Keratinocyte (primary cell): ENCODE results near the gene NTN1.

Experiments used
- EZH2 ChIP-seq: IDR thresholded peaks from one replicate; pipeline ENCODE4 v1.6.1; 2012; ENCODE audit warnings: inconsistent platforms, mild to moderate bottlenecking, low read length, moderate library complexity
- TF ChIP-seq, protein P1 (sequence below), 3 experiments: IDR thresholded peaks in 1 of 3; conservative IDR thresholded peaks in 1 of 3; optimal IDR thresholded peaks in 1 of 3; 2 replicates in 2 of 3; 3 replicates in 1 of 3; pipeline versions ENCODE3 to v1.5.1; 2011; ENCODE audit warnings: low read length in 3 of 3, mild to moderate bottlenecking in 3 of 3, moderate library complexity in 2 of 3, control low read depth in 1 of 3, inconsistent platforms in 1 of 3; ENCODE audit not compliant: insufficient read depth in 2 of 3; ENCODE audit errors: extremely low read depth in 1 of 3

DNA sequence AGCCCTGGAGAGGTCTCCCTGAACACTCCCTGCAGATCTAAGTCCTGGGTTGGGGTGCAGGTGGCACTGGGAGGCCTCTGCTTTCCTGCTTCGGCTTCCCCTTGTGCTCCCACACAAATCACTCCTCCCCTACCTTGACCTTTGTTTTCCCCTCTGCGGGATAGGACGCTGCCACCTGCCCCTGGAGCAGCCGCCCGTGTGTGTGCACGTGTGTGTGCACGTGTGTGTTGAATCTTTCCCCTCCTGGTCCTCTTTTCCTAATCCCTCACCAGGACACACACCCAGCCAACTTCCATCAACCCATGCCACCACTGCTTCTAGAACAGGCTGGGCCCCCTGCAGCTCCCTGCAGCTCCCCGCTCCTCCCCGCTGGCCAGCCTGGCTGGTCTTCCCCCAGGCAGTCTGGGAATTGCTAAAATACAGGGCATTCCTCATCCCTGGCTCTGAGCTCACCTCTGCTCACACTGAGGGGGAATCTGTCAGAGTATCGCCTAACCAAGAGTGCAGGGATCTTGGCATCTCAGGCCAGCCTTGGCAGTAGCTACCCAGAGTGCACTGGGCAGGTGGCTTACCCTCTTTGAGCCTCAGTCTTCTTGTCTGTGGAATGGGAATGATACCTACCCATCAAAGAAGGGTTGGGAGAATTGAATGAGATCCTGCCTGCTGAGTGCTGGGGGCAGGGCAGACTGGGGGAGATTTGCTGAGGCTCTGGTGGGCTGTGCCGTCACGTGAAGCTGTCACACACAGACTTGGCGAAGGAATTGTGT is 198.5 kb downstream of the NTN1 start:
- TF ChIP-seq, protein P1, sequence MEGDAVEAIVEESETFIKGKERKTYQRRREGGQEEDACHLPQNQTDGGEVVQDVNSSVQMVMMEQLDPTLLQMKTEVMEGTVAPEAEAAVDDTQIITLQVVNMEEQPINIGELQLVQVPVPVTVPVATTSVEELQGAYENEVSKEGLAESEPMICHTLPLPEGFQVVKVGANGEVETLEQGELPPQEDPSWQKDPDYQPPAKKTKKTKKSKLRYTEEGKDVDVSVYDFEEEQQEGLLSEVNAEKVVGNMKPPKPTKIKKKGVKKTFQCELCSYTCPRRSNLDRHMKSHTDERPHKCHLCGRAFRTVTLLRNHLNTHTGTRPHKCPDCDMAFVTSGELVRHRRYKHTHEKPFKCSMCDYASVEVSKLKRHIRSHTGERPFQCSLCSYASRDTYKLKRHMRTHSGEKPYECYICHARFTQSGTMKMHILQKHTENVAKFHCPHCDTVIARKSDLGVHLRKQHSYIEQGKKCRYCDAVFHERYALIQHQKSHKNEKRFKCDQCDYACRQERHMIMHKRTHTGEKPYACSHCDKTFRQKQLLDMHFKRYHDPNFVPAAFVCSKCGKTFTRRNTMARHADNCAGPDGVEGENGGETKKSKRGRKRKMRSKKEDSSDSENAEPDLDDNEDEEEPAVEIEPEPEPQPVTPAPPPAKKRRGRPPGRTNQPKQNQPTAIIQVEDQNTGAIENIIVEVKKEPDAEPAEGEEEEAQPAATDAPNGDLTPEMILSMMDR (optimal IDR thresholded peaks at IDR 0.05 in 1 of 3, IDR thresholded peaks at IDR 0.05 in 1 of 3, conservative IDR thresholded peaks at IDR 0.05 in 1 of 3; ENCODE audit: extremely low read depth in 1 of 3, insufficient read depth in 2 of 3, low read length in 3 of 3): no peak
- TF ChIP-seq EZH2: no peak
